Astrocyte of the spinal cord (primary cell): ENCODE results near the gene TPP1.

Source experiments
- DNase-seq: peaks from one replicate; pipeline ENCODE4 v3.0.0; 2011; ENCODE audit warnings: low read depth, low spot score
- H3K4me3 ChIP-seq: 2 replicates; pipeline ENCODE4 v1.5.1; 2011; ENCODE audit warnings: low read depth, mild to moderate bottlenecking, low read length, moderate library complexity
- in situ Hi-C: cut with HindIII; loops from 2 replicates; pipeline ENCODE4 v1.10.0; 2017; ENCODE audit warnings: low sequenced_read_pairs
- TF ChIP-seq, protein P1 (sequence below): IDR thresholded peaks from 2 replicates; pipeline ENCODE4 v1.5.1; 2012; ENCODE audit warnings: low read depth, mild to moderate bottlenecking, low read length, inconsistent platforms

TPP1 gene

DNA sequence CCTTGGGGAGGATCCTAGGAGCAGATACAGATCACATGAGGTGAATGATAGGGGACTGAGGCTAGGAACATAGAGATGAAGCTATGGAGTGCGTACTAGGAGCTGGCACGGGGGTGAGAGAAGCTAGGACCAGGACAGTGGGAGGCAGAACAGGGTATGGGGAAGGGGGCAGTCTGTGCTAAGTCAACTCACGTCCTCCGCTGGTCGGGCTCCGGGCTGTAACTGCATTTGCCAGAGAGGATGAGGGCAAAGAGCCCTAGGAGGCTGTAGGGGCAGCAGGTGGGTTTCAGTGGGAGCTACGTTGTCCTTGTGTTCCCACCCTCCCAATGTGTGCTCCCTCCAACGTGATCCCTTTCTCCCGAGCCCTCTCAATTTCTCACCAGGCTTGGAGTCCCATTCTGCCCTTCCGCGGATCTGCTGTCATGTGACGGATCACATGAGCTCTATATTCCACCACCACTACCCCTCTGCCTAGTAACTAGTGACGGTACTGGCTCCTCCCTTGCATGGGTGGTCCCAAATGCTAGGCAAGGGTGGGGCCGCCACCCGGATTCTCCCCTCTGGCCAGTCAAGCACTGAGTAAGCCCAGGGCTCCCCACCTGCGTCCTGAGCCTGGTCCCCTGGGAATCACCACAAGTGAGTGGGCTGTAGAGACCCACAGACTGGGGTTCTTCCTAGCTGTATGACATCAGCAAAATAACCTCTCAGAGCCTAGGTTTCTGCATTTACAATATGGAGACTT is at the start of gene TPP1:
TPP1 (minus strand) TSS at position 419 of the 742 bp plus-strand sequence; CDS start at position 397, 22 bp downstream.
- in situ Hi-C loops: no loop called here
- TF ChIP-seq, protein P1, sequence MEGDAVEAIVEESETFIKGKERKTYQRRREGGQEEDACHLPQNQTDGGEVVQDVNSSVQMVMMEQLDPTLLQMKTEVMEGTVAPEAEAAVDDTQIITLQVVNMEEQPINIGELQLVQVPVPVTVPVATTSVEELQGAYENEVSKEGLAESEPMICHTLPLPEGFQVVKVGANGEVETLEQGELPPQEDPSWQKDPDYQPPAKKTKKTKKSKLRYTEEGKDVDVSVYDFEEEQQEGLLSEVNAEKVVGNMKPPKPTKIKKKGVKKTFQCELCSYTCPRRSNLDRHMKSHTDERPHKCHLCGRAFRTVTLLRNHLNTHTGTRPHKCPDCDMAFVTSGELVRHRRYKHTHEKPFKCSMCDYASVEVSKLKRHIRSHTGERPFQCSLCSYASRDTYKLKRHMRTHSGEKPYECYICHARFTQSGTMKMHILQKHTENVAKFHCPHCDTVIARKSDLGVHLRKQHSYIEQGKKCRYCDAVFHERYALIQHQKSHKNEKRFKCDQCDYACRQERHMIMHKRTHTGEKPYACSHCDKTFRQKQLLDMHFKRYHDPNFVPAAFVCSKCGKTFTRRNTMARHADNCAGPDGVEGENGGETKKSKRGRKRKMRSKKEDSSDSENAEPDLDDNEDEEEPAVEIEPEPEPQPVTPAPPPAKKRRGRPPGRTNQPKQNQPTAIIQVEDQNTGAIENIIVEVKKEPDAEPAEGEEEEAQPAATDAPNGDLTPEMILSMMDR: no peak
- DNase-seq: peak; percentile 94
- H3K4me3 ChIP-seq: peak within 1 kb of the TSS; percentile 84

DNA sequence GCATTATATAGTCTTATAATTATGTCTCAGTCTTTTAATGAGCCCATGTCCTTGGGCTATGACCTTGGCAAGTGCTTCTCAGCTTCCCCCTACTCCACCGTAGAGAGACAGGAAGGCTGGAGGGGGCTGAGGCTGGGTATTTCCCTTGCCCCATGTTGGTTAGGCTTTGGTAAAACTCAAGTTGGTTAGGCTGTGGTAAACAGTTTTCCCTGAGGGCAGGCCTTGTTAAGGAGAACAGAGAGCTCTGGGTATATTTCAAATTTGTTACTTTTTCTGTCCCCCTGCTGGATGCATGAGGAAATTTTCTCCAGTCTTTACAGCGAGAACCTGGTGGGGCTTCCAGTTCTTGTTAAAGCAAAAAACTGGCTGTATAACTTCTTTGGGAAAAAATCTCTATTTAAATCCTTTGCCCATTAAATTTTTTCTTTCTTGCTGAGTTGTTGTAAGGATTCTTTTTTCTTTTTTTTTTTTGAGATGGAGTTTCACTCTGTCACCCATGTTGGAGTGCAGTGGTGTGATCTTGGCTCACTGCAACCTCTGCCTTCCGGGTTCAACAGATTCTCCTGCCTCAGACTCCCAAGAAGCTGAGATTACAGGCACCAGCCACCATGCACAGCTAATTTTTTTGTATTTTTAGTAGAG is 48.6 kb upstream of the TPP1 start:
- no peak overlapping the region for H3K4me3 ChIP-seq
- peak; percentile 43 for DNase-seq
- in situ Hi-C loops: no loop called here
- TF ChIP-seq, protein P1: peak; percentile 56

GRCh38 chr11:6666302-6667183 is 47.3 kb upstream of the TPP1 start:
- no peak for DNase-seq
- TF ChIP-seq, protein P1: no peak
- no peak overlapping the region for H3K4me3 ChIP-seq
- in situ Hi-C loops: no loop called here

- TF ChIP-seq, protein P1: no peak
- in situ Hi-C loops: no loop called here
- no peak for DNase-seq
- no peak overlapping the region for H3K4me3 ChIP-seq
These were observed 45.3 kb upstream of the TPP1 start for GRCh38 chr11:6664551-6664950.

DNA sequence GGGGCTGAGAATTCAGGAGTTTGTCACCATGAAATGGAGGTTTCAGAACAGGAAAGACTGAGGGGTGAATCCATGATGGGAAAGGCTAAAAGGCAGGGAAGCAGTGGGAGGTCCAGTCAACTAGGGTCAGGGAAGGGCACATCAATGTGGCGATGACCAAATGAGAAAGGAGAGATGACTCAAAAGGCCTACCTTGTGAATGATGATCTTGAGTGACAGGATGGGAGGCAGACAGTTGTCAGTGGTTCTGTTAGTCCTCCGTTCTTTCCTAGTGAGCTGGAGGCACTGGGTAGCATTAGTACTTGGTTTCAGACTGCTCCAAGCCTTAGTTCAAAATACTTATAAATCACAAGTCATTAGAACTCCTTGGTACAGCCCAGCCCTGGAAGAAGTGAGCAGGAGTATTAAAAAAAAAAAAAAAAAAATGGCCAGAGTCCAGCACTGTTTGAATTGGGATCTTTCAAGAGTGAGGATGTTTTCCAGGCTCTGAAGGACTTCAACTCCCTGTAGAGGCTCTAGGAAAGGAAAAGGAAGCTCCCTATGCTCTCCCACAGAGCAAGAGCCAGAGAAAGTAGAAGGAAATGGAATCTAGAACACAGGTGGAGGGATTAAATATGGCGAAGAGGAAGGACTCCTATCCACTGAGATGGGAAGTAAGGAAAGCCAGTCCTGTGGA is 44.7 kb upstream of the TPP1 start:
- H3K4me3 ChIP-seq: no peak overlapping the region
- no peak for DNase-seq
- in situ Hi-C loops: no loop called here
- TF ChIP-seq, protein P1: no peak

DNA sequence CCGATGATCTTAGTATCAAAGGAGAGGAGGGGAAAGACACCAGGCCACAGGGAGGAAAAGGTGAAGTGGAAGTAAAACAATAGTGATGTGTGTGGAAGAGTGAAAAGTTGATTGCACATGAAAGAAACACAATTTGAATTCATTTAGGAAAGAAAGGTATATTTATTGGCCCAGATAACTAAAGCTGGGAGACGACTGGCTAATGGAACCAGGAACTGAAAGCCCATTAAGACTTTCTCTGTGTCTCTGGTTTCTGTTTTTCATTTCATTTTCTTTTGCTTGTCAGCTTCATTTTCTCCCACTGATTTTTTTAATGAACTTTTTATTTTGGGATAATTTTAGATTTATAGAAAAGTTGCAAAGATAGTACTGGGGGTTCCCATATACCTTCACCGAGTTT is 41.5 kb upstream of the TPP1 start:
- no peak overlapping the region for H3K4me3 ChIP-seq
- no peak for DNase-seq
- TF ChIP-seq, protein P1: no peak
- in situ Hi-C loops: no loop called here
